HG02973 (cell line): ENCODE measurements around the gene ZNF414.
"Not testable (repeated sequence)": the region's sequence is repeated elsewhere in the genome, so short reads cannot be mapped to it uniquely, and the experiment has no call there.

ENCODE experiments used
- ATAC-seq: cut with Tn5 transposase; IDR thresholded peaks from one replicate; pipeline ENCODE4 v1.9.1; 2021; ENCODE audit warnings: moderate library complexity; ENCODE audit not compliant: unreplicated experiment

ZNF414 gene, protein sequence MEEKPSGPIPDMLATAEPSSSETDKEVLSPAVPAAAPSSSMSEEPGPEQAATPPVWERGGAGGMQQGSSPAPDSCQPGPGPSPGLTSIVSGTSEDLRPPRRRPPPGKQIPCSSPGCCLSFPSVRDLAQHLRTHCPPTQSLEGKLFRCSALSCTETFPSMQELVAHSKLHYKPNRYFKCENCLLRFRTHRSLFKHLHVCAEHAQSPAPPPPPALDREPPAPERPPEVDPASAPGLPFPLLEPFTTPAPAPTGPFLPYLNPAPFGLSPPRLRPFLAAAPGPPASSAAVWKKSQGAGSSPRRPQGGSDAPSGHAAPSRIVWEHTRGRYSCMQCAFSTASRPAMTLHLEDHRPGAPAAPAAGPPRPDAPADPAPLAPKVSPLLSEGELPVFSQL

GRCh38 chr19:8513687-8514504, at the start of gene ZNF414:
Gene ZNF414, minus strand, starts transcription at chr19:8514167. Its CDS starts 121 bp downstream, at chr19:8514046.
- peak; percentile 78 for ATAC-seq

GRCh38 chr19:8561075-8561764, 47.3 kb upstream of the ZNF414 start:
- ATAC-seq = no peak

DNA sequence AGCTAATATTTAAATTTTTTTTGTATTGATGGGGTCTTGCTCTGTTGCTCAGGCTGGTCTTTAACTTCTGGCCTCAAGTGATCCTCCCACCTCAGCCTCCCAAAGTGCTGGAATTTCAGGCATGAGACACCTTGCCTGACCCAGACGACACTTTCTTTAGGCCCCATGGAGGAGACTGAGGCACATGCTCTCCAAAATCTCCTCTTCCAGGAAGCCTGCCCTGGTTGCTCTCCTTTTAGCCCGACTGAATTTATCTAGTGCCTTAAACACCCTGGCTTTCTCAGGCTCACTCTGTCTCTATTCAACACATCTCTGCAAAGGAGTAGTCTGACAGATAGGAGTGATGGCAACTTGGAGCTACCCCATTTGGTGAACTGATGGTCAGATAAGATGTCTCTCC, 44.4 kb upstream of the ZNF414 start:
- no peak for ATAC-seq

GRCh38 chr19:8557642-8558238, 43.8 kb upstream of the ZNF414 start:
- no peak for ATAC-seq

DNA sequence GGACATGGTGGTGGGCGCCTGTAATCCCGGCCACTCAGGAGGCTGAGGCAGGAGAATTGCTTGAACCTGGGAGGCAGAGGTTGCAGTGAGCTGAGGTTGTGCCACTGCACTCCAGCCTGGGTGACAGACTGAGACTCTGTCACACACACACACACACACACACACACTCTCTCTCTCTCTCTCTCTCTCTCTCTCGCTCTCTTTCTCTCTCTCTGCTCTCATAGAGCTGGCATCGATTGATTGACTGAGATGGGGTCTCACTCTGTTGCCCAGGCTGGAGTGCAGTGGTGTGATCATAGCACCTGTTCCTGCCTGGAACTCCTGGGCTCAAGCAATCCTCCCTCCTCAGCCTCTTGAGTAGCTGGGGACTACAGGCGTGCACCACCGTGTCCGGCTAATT, 39.8 kb upstream of the ZNF414 start:
- ATAC-seq = not testable (repeated sequence)

- ATAC-seq = no peak
These were observed 38.8 kb upstream of the ZNF414 start for GRCh38 chr19:8552810-8553209.

DNA sequence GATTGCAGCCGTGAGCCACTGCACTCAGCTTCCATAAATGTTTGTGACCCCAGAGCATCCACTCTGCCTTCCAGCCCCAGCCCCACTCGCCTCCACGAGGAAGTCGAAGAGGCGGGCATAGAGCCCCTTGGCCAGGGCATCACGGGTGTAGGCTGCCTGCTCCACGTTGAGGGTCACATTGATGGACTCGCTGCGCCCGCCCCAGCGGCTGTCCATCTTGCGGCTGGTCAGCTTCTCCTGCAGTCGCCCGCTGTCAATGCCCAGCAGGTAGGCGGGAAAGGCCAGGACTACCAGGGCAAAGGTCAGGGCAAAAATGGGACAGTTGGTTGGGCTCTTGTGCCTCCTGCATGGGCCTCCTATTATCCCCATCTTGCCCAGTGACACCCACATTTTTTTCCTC, 36.1 kb upstream of the ZNF414 start:
- no peak for ATAC-seq

GRCh38 chr19:8545743-8546142, 31.8 kb upstream of the ZNF414 start:
- no peak for ATAC-seq

GRCh38 chr19:8544168-8544567, 30.2 kb upstream of the ZNF414 start:
- no peak for ATAC-seq

DNA sequence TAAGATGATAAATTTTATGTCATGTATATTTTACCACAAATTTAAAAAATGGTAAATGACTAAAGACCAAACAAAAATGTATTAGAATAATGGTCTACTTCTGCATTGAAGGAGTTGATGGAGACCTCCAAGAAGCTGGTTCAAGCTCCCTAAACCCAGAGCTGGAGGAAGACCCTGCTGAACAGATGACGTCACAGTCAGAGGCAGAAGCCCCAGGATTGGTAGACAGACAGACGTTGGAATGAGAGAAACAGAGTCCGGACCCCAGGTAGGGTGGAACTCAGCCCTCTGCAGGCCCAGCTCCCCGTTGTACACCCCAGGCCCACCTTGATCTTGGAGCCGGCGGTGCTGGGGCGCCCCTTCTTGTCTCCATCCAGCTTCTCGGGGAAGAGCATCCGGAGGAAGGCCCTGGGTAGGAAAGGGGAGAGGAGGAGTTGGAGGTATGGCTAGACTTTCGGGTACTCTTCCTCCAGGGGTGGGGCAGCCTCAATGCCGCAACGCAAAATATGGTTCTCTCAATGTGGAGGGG, 25.7 kb upstream of the ZNF414 start:
- no peak for ATAC-seq

DNA sequence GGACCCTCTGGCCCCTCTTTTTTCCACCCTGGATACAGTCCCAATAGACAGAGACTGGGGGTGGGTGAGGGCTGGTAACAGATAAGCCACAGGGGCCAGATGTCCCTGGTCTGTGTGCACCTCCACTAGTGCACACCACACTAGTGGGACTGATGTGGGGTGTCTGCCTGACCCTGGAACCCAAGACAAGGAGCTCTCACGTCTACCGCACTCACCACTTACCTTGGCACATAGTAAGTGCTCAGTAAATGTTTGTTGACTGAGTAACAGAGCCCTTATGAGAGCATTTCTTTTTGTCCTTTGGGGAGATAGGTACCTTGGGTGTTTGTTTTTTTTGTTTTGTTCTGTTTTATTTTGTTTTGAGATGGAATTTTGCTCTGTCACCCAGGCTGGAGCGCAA, 23.1 kb upstream of the ZNF414 start:
- no peak for ATAC-seq

- ATAC-seq = no peak
These were observed 22.3 kb upstream of the ZNF414 start for GRCh38 chr19:8536282-8536681.

DNA sequence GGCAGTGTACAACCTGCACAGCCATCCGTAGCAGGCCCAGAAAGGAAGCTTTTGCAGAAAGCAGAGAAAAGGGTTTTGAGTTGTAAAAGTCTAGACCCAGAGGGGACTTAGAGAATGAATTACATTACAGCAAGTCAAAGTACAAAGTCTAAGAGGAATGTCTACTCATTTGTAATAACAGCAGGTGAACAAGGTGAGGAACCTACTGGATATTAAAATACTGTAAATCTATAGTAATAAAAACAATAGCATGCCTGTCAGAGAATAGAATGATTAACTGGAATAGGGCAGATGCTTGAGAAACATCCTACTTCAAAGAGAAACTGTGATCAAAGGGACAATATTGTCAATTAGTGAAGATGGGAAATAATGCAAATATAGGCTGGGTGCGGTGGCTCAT, 18.3 kb upstream of the ZNF414 start:
- no peak for ATAC-seq

GRCh38 chr19:8531470-8531869, 17.5 kb upstream of the ZNF414 start:
- ATAC-seq = no peak

DNA sequence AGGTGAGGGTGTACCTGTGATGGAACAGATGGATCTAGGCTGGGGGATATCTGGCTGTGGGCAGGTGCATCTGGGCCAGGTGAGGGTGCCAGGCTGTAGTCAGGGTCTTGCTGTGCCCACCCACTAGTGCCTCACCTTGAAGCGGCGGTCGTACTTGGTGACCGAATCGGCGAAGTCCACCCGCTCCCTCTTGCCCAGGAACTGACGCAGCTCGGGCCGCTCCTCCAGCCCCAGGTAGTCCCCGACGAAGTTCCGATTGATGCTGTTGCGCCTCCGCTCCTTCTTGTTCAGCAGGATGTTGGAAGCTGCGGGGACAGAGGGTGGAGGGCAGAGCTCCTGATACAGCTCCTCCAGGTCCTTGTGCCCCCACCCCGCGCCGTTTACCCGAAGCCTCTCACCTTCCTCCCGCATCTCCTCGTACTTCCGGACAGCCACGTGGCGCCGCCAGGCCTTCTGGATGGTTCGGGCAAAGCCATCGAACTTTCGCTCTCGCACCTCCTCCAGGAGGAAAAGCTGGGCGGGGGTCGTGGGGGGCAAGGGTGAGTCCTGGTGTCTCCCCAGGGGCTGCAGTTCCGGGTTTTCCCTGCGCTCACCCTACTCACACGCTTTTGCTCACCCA, 16.2 kb upstream of the ZNF414 start:
- ATAC-seq = no peak

DNA sequence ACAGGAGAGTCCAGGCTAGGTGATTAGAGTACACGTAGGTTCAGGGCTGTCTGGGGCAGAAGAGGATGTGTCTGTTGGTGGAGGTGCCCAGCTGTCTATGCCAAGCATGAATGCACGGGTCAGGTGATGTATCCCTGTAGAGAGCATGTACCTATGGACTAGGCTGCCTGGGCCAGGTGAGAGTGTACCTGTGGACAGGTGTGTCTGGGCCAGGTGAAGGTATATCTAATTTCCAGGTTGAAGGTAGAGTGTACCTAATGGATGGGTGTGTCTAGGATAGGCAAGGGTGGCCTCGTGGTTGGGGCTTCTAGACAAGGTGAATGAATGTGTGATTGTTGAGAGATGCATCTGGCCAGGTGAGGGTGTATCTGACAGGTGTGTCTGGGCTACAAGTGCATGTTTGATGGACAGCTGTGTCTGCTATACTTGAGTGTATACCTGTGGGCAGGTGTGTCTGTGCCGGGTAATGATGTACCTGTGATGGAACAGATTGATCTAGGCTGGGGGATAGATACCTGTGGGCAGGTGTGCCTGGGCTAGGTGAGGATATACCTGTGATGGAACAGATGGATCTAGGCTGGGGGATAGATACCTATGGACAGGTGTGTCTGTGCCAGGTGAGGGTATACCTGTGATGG, 15.5 kb upstream of the ZNF414 start:
- ATAC-seq = no peak

DNA sequence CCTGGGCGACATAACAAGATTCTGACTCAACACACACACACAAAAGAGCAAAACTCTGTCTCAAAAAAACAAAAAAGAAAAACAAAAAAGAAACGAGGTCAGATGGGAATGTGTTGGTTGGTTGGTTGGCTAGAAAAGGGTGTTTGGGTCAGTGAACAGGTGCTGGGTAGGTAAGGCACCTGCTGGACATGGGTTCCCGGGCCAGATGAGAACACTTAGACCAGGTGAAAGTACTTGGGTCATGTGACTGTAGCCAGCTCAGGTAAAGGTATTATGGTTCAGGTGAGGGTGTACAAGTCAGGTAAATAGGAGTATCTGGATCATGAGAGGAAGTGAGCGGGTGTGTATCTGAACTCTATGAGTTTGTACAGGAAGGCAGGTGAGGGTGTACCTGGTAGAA, 14.5 kb upstream of the ZNF414 start:
- ATAC-seq = no peak

GRCh38 chr19:8526345-8527091, 12.6 kb upstream of the ZNF414 start:
- ATAC-seq = no peak

GRCh38 chr19:8525401-8525684, 11.4 kb upstream of the ZNF414 start:
- ATAC-seq = no peak

GRCh38 chr19:8519388-8519787, 5.4 kb upstream of the ZNF414 start:
- ATAC-seq = no peak
